HL-60 (cell line): ENCODE measurements around the gene NUFIP2.

Experiments
- DNase-seq, 2 experiments: peaks; one replicate each; pipeline ENCODE4 v3.0.0-alpha.2; 2010 to 2020; ENCODE audit warnings: low read depth in 1 of 2, low spot score in 1 of 2
- H3K27ac ChIP-seq: fragments of 250-450 bp; sonication (Bioruptor Pico); replicated peaks from 2 replicates; pipeline ENCODE4 v1.5.1; 2020; ENCODE audit warnings: mild to moderate bottlenecking, moderate library complexity
- H3K27me3 ChIP-seq: fragments of 250-450 bp; sonication (Bioruptor Pico); 2 replicates; pipeline ENCODE4 v1.5.1; 2021; ENCODE audit warnings: mild to moderate bottlenecking, moderate library complexity; ENCODE audit not compliant: insufficient read depth, poor library complexity, severe bottlenecking
- H3K4me3 ChIP-seq: replicated peaks from 2 replicates; pipeline ENCODE4 v1.5.1; 2011; ENCODE audit warnings: mild to moderate bottlenecking, control low read depth, low read length; ENCODE audit not compliant: insufficient read depth
- CTCF ChIP-seq: IDR thresholded peaks from one replicate; pipeline ENCODE4 v1.5.1; 2011; ENCODE audit warnings: low read length, control low read depth, inconsistent platforms; ENCODE audit not compliant: insufficient read depth
- GABPA ChIP-seq: IDR thresholded peaks from 2 replicates; pipeline ENCODE4 v1.6.1; 2012; ENCODE audit warnings: low read depth
- POLR2AphosphoS5 ChIP-seq: IDR thresholded peaks from 2 replicates; pipeline ENCODE4 v1.6.1; 2012; ENCODE audit warnings: low read depth
- REST ChIP-seq: IDR thresholded peaks from 2 replicates; pipeline ENCODE4 v1.6.1; 2012; ENCODE audit warnings: low read depth; ENCODE audit not compliant: insufficient replicate concordance
- SPI1 ChIP-seq: IDR thresholded peaks from 2 replicates; pipeline ENCODE4 v1.6.1; 2012; ENCODE audit warnings: low read depth, mild to moderate bottlenecking, borderline replicate concordance

The NUFIP2 gene

GRCh38 chr17:29299031-29299430 is 5.1 kb upstream of the NUFIP2 start:
- DNase-seq: no peak
- Histone ChIP-seq H3K4me3 (no peak overlapping the region), H3K27me3 (no peaks in the 10 kb centered on the region), H3K27ac (no peak overlapping the region)
- TF ChIP-seq POLR2AphosphoS5 (no peak), GABPA (no peak), CTCF (no peak), REST (no peak), SPI1 (no peak)

- TF ChIP-seq REST (no peak), CTCF (no peak), POLR2AphosphoS5 (no peak), GABPA (no peak), SPI1 (no peak)
- H3K4me3 ChIP-seq: no peak overlapping the region
- no peaks in the 10 kb centered on the region for H3K27me3 ChIP-seq
These were observed 1.5 kb upstream of the NUFIP2 start for GRCh38 chr17:29295420-29295819.

GRCh38 chr17:29294580-29294900 is 592 bp upstream of the NUFIP2 start:
- no peak for DNase-seq
- no peak for TF ChIP-seq GABPA
- TF ChIP-seq SPI1: no peak
- TF ChIP-seq CTCF: no peak
- TF ChIP-seq REST: no peak
- no peak for TF ChIP-seq POLR2AphosphoS5
- H3K27ac ChIP-seq: peak overlapping the region; percentile 95
- peak overlapping the region; percentile 42 for H3K4me3 ChIP-seq
- H3K27me3 ChIP-seq: no peaks in the 10 kb centered on the region

More at GRCh38 chr17:29295420-29295819, 1.5 kb upstream of the NUFIP2 start:
- peak overlapping the region; percentile 95 for H3K27ac ChIP-seq
- DNase-seq: no peak
